ENCODE data around the gene PTPN9. TPM values are rescaled to one million over a fixed set of nuclear protein-coding genes. Genes with fewer than 3 reads are reported as not detected.
"Not testable (repeated sequence)": the region's sequence is repeated elsewhere in the genome, so short reads cannot be mapped to it uniquely, and the experiment has no call there.

The PTPN9 gene
- polyA plus RNA-seq, 6 donors from 2014 or later: 9.7 to 24.7 (median 15.9) TPM

- DNase-seq (no peak), ATAC-seq (ENCODE audit: low read depth in 2 of 2) (no peak)
- Mint-ChIP-seq H3K36me3 (peaks cover 0 to 13% of the 10 kb centered on the region in 2 donors), H3K27ac (peak overlapping the region in 1 of 6 donors; percentile 29), H3K27me3 (no peaks in the 10 kb centered on the region), H3K4me3 (no peak overlapping the region), H3K9me3 (no peaks in the 10 kb centered on the region), H3K4me1 (peaks cover 7 to 11% (median 9%) of the 10 kb centered on the region in 3 donors)
Measured at GRCh38 chr15:75533945-75534344, 45.2 kb downstream of the PTPN9 start.

- no peak for ATAC-seq (ENCODE audit: low read depth in 2 of 2)
- no peak overlapping the region for H3K4me3 Mint-ChIP-seq
- H3K4me1 Mint-ChIP-seq: peaks cover 7 to 11% (median 9%) of the 10 kb centered on the region in 3 donors
- no peaks in the 10 kb centered on the region for H3K9me3 Mint-ChIP-seq
- no peak for DNase-seq
- no peaks in the 10 kb centered on the region for H3K27me3 Mint-ChIP-seq
- H3K27ac Mint-ChIP-seq: peak overlapping the region in 2 of 6 donors; percentile 21 to 47
- peaks cover 0 to 3% of the 10 kb centered on the region in 2 donors for H3K36me3 Mint-ChIP-seq
Measured at GRCh38 chr15:75532413-75533250, 46.5 kb downstream of the PTPN9 start.

GRCh38 chr15:75531041-75531450, 48.1 kb downstream of the PTPN9 start:
- no peak for ATAC-seq (ENCODE audit: low read depth in 2 of 2)
- no peak overlapping the region for H3K4me3 Mint-ChIP-seq
- no peaks in the 10 kb centered on the region for H3K9me3 Mint-ChIP-seq
- DNase-seq: no peak
- H3K36me3 Mint-ChIP-seq: peaks cover 10 to 14% of the 10 kb centered on the region in 2 donors
- H3K27me3 Mint-ChIP-seq: no peaks in the 10 kb centered on the region
- peak overlapping the region in 1 of 6 donors; percentile 64 for H3K27ac Mint-ChIP-seq
- H3K4me1 Mint-ChIP-seq: peaks cover 4 to 11% (median 11%) of the 10 kb centered on the region in 3 donors

- ATAC-seq (ENCODE audit: low read depth in 2 of 2): no peak
- Mint-ChIP-seq H3K27ac (no peak overlapping the region), H3K4me3 (no peak overlapping the region), H3K4me1 (peaks cover 4 to 11% (median 11%) of the 10 kb centered on the region in 3 donors), H3K9me3 (no peaks in the 10 kb centered on the region), H3K27me3 (no peaks in the 10 kb centered on the region), H3K36me3 (peaks cover 10 to 14% of the 10 kb centered on the region in 2 donors)
- DNase-seq: no peak
Measured at GRCh38 chr15:75530169-75530568, 48.9 kb downstream of the PTPN9 start.

GRCh38 chr15:75525756-75526155, 53.4 kb downstream of the PTPN9 start:
- not testable (repeated sequence) for DNase-seq, H3K4me1 Mint-ChIP-seq
- H3K27ac Mint-ChIP-seq: peak overlapping the region in 1 of 6 donors; percentile 83

GRCh38 chr15:75523011-75523410, 56.1 kb downstream of the PTPN9 start:
- Mint-ChIP-seq H3K9me3 (no peaks in the 10 kb centered on the region), H3K4me1 (peaks cover 0 to 4% (median 0%) of the 10 kb centered on the region in 3 donors), H3K4me3 (no peak overlapping the region), H3K27me3 (no peaks in the 10 kb centered on the region), H3K27ac (peak overlapping the region in 2 of 6 donors; percentile 44 to 60), H3K36me3 (peaks cover 28 to 31% of the 10 kb centered on the region in 2 donors)
- ATAC-seq (ENCODE audit: low read depth in 2 of 2) (no peak), DNase-seq (no peak)

More at GRCh38 chr15:75525756-75526155, 53.4 kb downstream of the PTPN9 start:
- not testable (repeated sequence) for H3K27me3 Mint-ChIP-seq; H3K9me3 Mint-ChIP-seq; H3K4me3 Mint-ChIP-seq; ATAC-seq (ENCODE audit: low read depth in 2 of 2)
- peaks cover 28 to 31% of the 10 kb centered on the region in 2 donors for H3K36me3 Mint-ChIP-seq

- Mint-ChIP-seq H3K4me1 (no peaks in the 10 kb centered on the region), H3K4me3 (no peak overlapping the region), H3K27ac (no peak overlapping the region), H3K36me3 (peaks cover 9 to 15% of the 10 kb centered on the region in 2 donors), H3K27me3 (no peaks in the 10 kb centered on the region), H3K9me3 (no peaks in the 10 kb centered on the region)
- ATAC-seq (ENCODE audit: low read depth in 2 of 2) (no peak), DNase-seq (no peak)
Measured at GRCh38 chr15:75517233-75517632, 61.9 kb downstream of the PTPN9 start.

GRCh38 chr15:75508840-75509532, 70.1 kb downstream of the PTPN9 start:
- Mint-ChIP-seq H3K27ac (peak overlapping the region in 1 of 6 donors; percentile 76), H3K9me3 (no peaks in the 10 kb centered on the region), H3K27me3 (no peaks in the 10 kb centered on the region), H3K36me3 (peaks cover 0 to 4% of the 10 kb centered on the region in 2 donors), H3K4me3 (no peak overlapping the region), H3K4me1 (no peaks in the 10 kb centered on the region)
- DNase-seq (peak; percentile 8), ATAC-seq (ENCODE audit: low read depth in 2 of 2) (peak in 1 of 2 donors; percentile 33)

- no peaks in the 10 kb centered on the region for H3K4me1 Mint-ChIP-seq
- peaks cover 0 to 3% (median 0%) of the 10 kb centered on the region in 7 donors for H3K9me3 Mint-ChIP-seq
- H3K36me3 Mint-ChIP-seq: peaks cover 4 to 8% of the 10 kb centered on the region in 2 donors
- ATAC-seq (ENCODE audit: low read depth in 2 of 2) (no peak), DNase-seq (no peak)
- H3K27me3 Mint-ChIP-seq: no peaks in the 10 kb centered on the region
- H3K27ac Mint-ChIP-seq: no peak overlapping the region
- H3K4me3 Mint-ChIP-seq: no peak overlapping the region
Measured at GRCh38 chr15:75502360-75502759, 76.8 kb downstream of the PTPN9 start.

GRCh38 chr15:75493732-75494131, 85.4 kb downstream of the PTPN9 start:
- Mint-ChIP-seq H3K9me3 (peaks cover 0 to 5% (median 0%) of the 10 kb centered on the region in 7 donors), H3K4me1 (no peaks in the 10 kb centered on the region), H3K27me3 (no peaks in the 10 kb centered on the region), H3K4me3 (no peak overlapping the region), H3K27ac (no peak overlapping the region), H3K36me3 (peaks cover 8 to 11% of the 10 kb centered on the region in 2 donors)
- ATAC-seq (ENCODE audit: low read depth in 2 of 2): no peak
- DNase-seq: no peak

- Mint-ChIP-seq H3K4me3 (no peak overlapping the region), H3K36me3 (peaks cover 0 to 11% of the 10 kb centered on the region in 2 donors), H3K4me1 (no peaks in the 10 kb centered on the region), H3K9me3 (no peaks in the 10 kb centered on the region), H3K27ac (no peak overlapping the region), H3K27me3 (no peaks in the 10 kb centered on the region)
- ATAC-seq (ENCODE audit: low read depth in 2 of 2): no peak
- no peak for DNase-seq
Measured at GRCh38 chr15:75483961-75484360, 95.2 kb downstream of the PTPN9 start.

GRCh38 chr15:75483556-75483955, 95.6 kb downstream of the PTPN9 start:
- not testable (repeated sequence) for H3K27ac Mint-ChIP-seq; H3K27me3 Mint-ChIP-seq; H3K4me1 Mint-ChIP-seq; H3K9me3 Mint-ChIP-seq; ATAC-seq (ENCODE audit: low read depth in 2 of 2); H3K4me3 Mint-ChIP-seq; DNase-seq
- peaks cover 0 to 11% of the 10 kb centered on the region in 2 donors for H3K36me3 Mint-ChIP-seq

GRCh38 chr15:75483106-75483505, 96.0 kb downstream of the PTPN9 start:
- no peaks in the 10 kb centered on the region for H3K9me3 Mint-ChIP-seq
- ATAC-seq (ENCODE audit: low read depth in 2 of 2) (no peak), DNase-seq (no peak)
- H3K36me3 Mint-ChIP-seq: peaks cover 0 to 11% of the 10 kb centered on the region in 2 donors
- H3K27me3 Mint-ChIP-seq: no peaks in the 10 kb centered on the region
- no peak overlapping the region for H3K4me3 Mint-ChIP-seq
- no peaks in the 10 kb centered on the region for H3K4me1 Mint-ChIP-seq
- no peak overlapping the region for H3K27ac Mint-ChIP-seq

GRCh38 chr15:75480463-75480862, 98.7 kb downstream of the PTPN9 start:
- H3K9me3 Mint-ChIP-seq; H3K27ac Mint-ChIP-seq; H3K27me3 Mint-ChIP-seq; H3K4me1 Mint-ChIP-seq; H3K4me3 Mint-ChIP-seq; ATAC-seq (ENCODE audit: low read depth in 2 of 2); DNase-seq: not testable (repeated sequence)
- H3K36me3 Mint-ChIP-seq: peaks cover 0 to 11% of the 10 kb centered on the region in 2 donors

Data from naive B cell (primary cell).